Stimulated activated naive CD8-positive, alpha-beta T cell treated with anti-CD3 and anti-CD28 coated beads, Interleukin-15, Interleukin-2, amounts not matched to agents 100 U/mL and 50 U/mL, for 24 hours (primary cell): ENCODE measurements around the gene WDR33.
"Not testable (repeated sequence)": the region's sequence is repeated elsewhere in the genome, so short reads cannot be mapped to it uniquely, and the experiment has no call there.

ENCODE experiments used
- ATAC-seq: fragments of 150-1000 bp; cut with Tn5 transposase; one replicate; pipeline ENCODE4 v1.10.0; 2021
- DNase-seq: peaks from one replicate; pipeline ENCODE4 v3.0.0; 2021

Gene WDR33

DNA sequence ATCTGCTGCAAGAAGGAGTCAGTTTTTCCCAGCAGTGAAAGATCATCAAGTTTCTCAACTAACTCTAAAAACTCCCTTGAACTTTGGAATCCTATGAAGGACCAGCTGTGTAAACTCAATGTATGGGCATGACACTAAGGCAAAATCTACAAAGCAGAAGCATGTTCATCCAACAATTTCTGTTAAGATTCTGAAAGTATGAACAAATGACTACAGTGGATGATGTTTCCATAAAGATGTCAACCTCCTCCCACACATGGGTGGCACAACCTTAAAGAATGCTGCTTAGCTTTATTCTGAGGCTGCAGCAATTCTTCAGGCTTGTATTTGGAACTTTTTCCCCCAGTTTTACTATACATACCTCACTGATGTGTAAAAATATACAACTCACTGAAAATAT lies 47.2 kb downstream of the WDR33 start:
- DNase-seq = no peak
- ATAC-seq = peak; percentile 40

- DNase-seq = no peak
- no peak for ATAC-seq
Observed at GRCh38 chr2:127762846-127763245, 48.1 kb downstream of the WDR33 start.

DNA sequence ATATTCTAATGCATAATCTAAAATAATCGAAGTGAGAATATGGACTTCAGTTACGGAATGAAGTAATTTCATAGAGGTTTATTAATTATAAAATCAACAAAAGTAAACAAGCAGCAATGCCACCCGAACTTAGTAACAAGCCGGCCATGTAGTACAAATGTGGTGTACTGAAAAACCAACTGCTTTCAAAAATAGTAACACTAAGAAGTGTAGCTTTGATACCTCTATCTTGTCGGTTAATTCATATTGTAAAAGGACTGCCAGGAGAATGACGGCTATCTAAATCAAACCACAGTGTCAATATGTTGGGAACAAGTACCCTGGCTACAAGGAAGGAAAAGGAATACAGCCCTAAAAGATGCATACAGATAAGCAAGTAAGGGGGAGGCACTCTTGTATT lies 48.5 kb downstream of the WDR33 start:
- no peak for DNase-seq
- ATAC-seq = no peak

GRCh38 chr2:127759931-127760330 lies 51.0 kb downstream of the WDR33 start:
- no peak for DNase-seq
- ATAC-seq = no peak

DNA sequence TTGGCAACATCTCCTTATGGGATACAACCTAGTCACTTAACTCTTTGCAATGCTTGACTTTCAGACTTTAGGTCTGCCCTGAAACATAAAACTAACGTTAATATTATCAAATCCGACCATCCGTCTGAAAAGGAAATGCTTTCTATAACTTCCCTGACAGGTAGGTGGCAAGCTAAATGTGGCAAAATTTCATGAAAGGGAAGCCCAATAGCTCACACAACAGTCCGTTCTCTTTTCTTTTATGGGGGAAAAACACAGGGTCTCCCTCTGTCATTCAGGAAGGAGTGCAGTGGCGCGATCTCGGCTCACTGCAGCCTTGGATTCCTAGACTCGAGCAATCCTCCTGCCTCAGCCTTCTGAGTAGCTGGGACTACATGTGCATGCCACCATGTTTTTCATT lies 56.8 kb downstream of the WDR33 start:
- ATAC-seq (no peak), DNase-seq (no peak)

- DNase-seq = no peak
- no peak for ATAC-seq
Observed at GRCh38 chr2:127753374-127753773, 57.6 kb downstream of the WDR33 start.

- DNase-seq = not testable (repeated sequence)
- peak; percentile 95 for ATAC-seq
Observed at GRCh38 chr2:127749537-127749936, 61.4 kb downstream of the WDR33 start.

DNA sequence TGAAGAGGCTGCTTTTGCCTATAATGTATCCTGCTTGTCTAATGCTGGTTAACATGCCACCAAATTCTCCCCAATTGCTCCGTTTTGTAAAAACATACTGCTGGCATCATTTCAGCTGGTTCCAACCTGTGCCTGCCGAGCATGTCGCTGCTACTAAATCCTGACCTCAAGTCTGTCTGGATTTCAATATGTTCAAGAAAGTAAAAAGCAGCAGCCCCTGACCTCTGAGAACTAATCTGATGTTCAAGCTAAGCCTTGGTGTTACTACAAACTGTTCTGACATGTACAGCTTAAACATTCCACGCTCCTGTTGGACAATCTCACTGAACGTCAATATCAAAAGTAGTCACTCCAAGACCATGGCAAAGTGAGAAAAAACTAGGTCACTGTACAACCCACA lies 63.4 kb downstream of the WDR33 start:
- no peak for ATAC-seq
- no peak for DNase-seq

GRCh38 chr2:127743477-127744026 lies 67.4 kb downstream of the WDR33 start:
- peak; percentile 73 for ATAC-seq
- DNase-seq = no peak

- ATAC-seq = no peak
Observed at GRCh38 chr2:127740665-127741288, 70.2 kb downstream of the WDR33 start.

DNA sequence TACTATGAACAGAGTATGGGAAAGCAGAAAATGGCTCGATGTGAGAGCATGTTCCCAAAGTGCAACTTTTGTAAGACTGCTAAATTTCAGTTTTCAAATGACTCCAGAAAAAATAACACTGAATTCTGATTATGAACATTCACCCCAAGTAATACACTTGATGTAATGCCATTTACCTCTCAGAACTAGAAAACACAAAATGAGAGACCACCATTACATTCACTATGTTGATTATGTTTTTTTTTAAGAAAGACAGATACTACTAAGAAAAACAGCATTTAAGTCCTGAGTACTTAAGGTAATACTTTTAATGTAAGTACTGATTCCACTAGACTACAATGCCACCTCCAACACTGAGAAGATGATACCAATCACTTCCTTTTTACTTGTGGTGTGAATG lies 71.2 kb downstream of the WDR33 start:
- ATAC-seq (no peak), DNase-seq (no peak)

More at GRCh38 chr2:127740665-127741288, 70.2 kb downstream of the WDR33 start:
- no peak for DNase-seq

GRCh38 chr2:127737892-127738291 lies 73.1 kb downstream of the WDR33 start:
- no peak for DNase-seq
- no peak for ATAC-seq

DNA sequence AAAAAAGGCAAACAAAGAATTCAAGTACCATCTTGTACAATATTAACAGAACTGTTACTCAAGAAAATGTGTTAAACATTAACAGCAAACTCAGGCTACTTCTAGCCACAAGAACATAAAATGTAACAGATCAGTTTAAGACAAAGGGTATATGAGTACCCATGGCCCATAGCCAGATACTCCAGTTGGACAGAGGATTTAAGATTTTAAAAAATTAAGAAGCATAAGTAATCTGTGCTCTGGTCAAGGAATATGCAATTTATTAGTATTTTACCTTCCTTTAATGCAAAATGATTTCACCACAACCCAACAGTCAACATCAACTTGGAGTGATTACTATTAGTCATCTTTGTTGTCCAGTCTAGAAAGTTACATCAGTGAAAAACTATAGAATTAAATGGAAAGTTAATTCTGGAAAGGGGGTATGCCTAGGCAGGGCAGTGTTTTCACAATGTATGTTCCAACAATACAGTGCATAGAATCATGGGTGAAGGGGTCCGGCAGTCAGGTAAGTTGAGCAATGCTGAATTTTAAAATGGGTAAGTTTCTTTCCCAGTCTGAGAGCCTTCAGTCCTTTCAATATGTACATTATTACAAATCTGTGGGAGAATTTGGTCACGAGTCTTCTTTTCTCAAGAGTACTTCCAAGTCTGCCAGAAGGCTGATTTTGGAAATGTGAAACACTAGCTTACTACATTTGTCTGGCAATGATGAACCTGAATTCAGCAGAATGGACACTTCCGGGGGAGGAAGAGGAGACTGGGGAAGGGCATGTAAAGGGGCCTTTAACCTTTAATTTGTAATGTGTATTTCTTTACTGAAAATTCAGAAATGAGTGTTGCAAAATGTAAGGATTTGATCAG lies 75.2 kb downstream of the WDR33 start:
- no peak for ATAC-seq
- no peak for DNase-seq

DNA sequence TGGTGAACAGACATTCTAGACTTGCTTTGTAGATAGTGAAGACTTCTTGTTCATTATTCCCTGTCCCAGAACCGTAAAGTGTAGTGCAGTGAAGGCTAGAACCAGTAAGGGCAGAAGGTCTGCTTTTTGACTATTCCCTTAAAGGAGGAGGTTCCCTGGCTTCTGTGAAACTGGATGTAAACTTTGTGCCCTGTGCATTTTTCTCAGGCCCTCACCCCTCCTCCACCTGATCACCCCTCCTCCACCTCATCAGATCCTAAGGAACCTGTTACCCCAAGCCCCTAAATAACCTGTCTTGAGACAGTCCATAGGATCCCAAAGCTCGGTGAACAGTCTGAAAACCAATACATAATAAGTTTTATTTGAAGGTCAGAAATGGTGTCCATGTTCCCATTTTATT lies 75.9 kb downstream of the WDR33 start:
- DNase-seq (no peak), ATAC-seq (no peak)

GRCh38 chr2:127733816-127734537 lies 77.0 kb downstream of the WDR33 start:
- no peak for ATAC-seq
- DNase-seq = no peak

- ATAC-seq = no peak
- no peak for DNase-seq
Observed at GRCh38 chr2:127733113-127733815, 77.7 kb downstream of the WDR33 start.

DNA sequence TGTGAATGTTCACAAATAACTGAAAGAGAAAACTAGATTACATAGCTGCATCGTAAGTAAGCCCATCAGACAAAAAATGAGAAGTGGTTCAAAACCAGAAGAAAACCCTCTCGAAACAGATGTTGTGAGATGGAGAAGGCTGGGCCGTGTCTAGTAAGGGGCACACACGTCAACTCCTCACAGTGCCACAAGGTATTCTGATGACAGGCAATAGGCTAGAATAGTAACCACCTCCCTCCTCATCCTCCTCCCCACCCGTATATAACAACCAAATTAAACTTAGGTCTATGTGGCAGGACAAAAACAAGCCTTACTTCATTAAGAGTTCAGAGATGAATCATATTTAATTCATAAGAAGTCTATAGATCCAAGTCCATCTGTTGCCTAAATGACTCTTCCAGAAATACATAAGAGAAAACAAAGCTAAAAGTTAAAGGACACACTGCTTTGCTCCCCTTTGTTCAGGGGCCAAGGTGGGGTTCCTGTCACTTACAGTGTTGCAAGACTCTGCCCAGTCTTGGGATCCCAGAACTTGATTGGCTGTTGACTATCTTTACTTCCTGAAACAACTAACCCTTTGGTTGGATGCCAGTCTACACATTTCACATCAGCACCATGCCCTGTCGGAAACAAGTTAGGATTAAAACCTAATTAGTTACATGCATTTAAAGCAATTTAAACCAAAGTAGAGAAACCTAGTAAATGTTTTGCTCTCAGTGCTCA lies 84.7 kb downstream of the WDR33 start:
- ATAC-seq (no peak), DNase-seq (no peak)

- DNase-seq (no peak), ATAC-seq (no peak)
Observed at GRCh38 chr2:127722807-127723206, 88.2 kb downstream of the WDR33 start.

DNA sequence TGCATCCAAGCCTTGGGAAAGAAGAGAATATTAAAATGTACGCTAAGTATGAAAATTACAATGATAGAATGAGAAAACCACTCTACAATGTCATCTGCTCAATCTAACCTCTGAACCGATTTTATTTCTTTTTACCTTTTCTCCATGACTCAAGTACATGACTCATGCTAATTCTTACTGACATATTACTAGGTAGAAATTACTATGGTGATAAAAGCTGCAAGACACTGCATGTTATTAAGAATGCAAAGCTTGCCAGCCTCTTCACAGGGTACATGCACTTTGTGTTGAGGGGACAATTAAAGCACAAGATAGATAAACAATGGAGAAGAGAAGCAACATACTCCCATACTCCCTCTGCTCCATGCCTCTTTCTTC lies 89.0 kb downstream of the WDR33 start:
- no peak for DNase-seq
- ATAC-seq = peak; percentile 28

GRCh38 chr2:127721311-127721977 lies 89.5 kb downstream of the WDR33 start:
- peak; percentile 52 for ATAC-seq
- DNase-seq = no peak
